Neural progenitor cell (in vitro differentiated cells): Measurements from ENCODE around the gene XG.

Experiments used
- CTCF ChIP-seq: fragments of 200-600 bp; sonication (generic); IDR thresholded peaks from 2 replicates; pipeline ENCODE4 v1.5.1; 2017; ENCODE audit warnings: antibody characterized with exemption, mild to moderate bottlenecking
- EZH2phosphoT487 ChIP-seq: fragments of 200-600 bp; sonication (generic); IDR thresholded peaks from 2 replicates; pipeline ENCODE4 v1.6.1; 2017; ENCODE audit warnings: antibody characterized with exemption

GRCh38 chrX:2857566-2857965 lies 105.7 kb downstream of the XG start:
- TF ChIP-seq EZH2phosphoT487 (no peak), CTCF (no peak)
